ENCODE measurements around the gene BLOC1S3.

The BLOC1S3 gene

GRCh38 chr19:45154064-45154827 is 24.3 kb upstream of the BLOC1S3 start:
- Histone ChIP-seq H3K36me3 (ENCODE audit: insufficient read depth, low read length) (no peaks in the 10 kb centered on the region), H3K4me3 (ENCODE audit: low read depth, low read length) (peak overlapping the region; percentile 73), H3K4me1 (ENCODE audit: control insufficient read depth, insufficient read depth, low read length, unreplicated experiment) (peaks cover 10% of the 10 kb centered on the region), H3K27ac (ENCODE audit: low read depth, low read length) (peak overlapping the region; percentile 70), H2AFZ (ENCODE audit: low read length, unreplicated experiment) (no peak overlapping the region), H3K27me3 (ENCODE audit: insufficient read depth, low read length) (no peaks in the 10 kb centered on the region), H3K79me2 (ENCODE audit: control insufficient read depth, insufficient read depth, low read length, unreplicated experiment) (no peaks in the 10 kb centered on the region)

GRCh38 chr19:45156011-45156630 is 22.5 kb upstream of the BLOC1S3 start:
- Histone ChIP-seq H3K4me1 (ENCODE audit: control insufficient read depth, insufficient read depth, low read length, unreplicated experiment) (peaks cover 10% of the 10 kb centered on the region), H3K27me3 (ENCODE audit: insufficient read depth, low read length) (no peaks in the 10 kb centered on the region), H3K4me3 (ENCODE audit: low read depth, low read length) (no peak overlapping the region), H3K79me2 (ENCODE audit: control insufficient read depth, insufficient read depth, low read length, unreplicated experiment) (no peaks in the 10 kb centered on the region), H3K27ac (ENCODE audit: low read depth, low read length) (no peak overlapping the region), H3K36me3 (ENCODE audit: insufficient read depth, low read length) (no peaks in the 10 kb centered on the region), H2AFZ (ENCODE audit: low read length, unreplicated experiment) (no peak overlapping the region)

- peaks cover 10% of the 10 kb centered on the region for H3K4me1 ChIP-seq (ENCODE audit: control insufficient read depth, insufficient read depth, low read length, unreplicated experiment)
- no peaks in the 10 kb centered on the region for H3K79me2 ChIP-seq (ENCODE audit: control insufficient read depth, insufficient read depth, low read length, unreplicated experiment)
- H3K4me3 ChIP-seq (ENCODE audit: low read depth, low read length) = no peak overlapping the region
- H2AFZ ChIP-seq (ENCODE audit: low read length, unreplicated experiment) = no peak overlapping the region
- no peak overlapping the region for H3K27ac ChIP-seq (ENCODE audit: low read depth, low read length)
- no peaks in the 10 kb centered on the region for H3K27me3 ChIP-seq (ENCODE audit: insufficient read depth, low read length)
- H3K36me3 ChIP-seq (ENCODE audit: insufficient read depth, low read length) = no peaks in the 10 kb centered on the region
These were observed 21.8 kb upstream of the BLOC1S3 start for GRCh38 chr19:45156751-45157150.

- no peaks in the 10 kb centered on the region for H3K36me3 ChIP-seq (ENCODE audit: insufficient read depth, low read length)
- no peaks in the 10 kb centered on the region for H3K79me2 ChIP-seq (ENCODE audit: control insufficient read depth, insufficient read depth, low read length, unreplicated experiment)
- peaks cover 6% of the 10 kb centered on the region for H3K4me1 ChIP-seq (ENCODE audit: control insufficient read depth, insufficient read depth, low read length, unreplicated experiment)
- no peaks in the 10 kb centered on the region for H3K27me3 ChIP-seq (ENCODE audit: insufficient read depth, low read length)
- H3K4me3 ChIP-seq (ENCODE audit: low read depth, low read length) = no peak overlapping the region
- H3K27ac ChIP-seq (ENCODE audit: low read depth, low read length) = no peak overlapping the region
- no peak overlapping the region for H2AFZ ChIP-seq (ENCODE audit: low read length, unreplicated experiment)
These were observed 19.9 kb upstream of the BLOC1S3 start for GRCh38 chr19:45158503-45159209.

- H3K27ac ChIP-seq (ENCODE audit: low read depth, low read length) = no peak overlapping the region
These were observed 19.2 kb upstream of the BLOC1S3 start for GRCh38 chr19:45159210-45159970.

GRCh38 chr19:45159971-45160324 is 18.6 kb upstream of the BLOC1S3 start:
- no peak overlapping the region for H3K27ac ChIP-seq (ENCODE audit: low read depth, low read length)
- no peaks in the 10 kb centered on the region for H3K36me3 ChIP-seq (ENCODE audit: insufficient read depth, low read length)
- H3K27me3 ChIP-seq (ENCODE audit: insufficient read depth, low read length) = no peaks in the 10 kb centered on the region
- H3K4me3 ChIP-seq (ENCODE audit: low read depth, low read length) = no peak overlapping the region
- no peaks in the 10 kb centered on the region for H3K79me2 ChIP-seq (ENCODE audit: control insufficient read depth, insufficient read depth, low read length, unreplicated experiment)
- H2AFZ ChIP-seq (ENCODE audit: low read length, unreplicated experiment) = no peak overlapping the region
- peaks cover 5% of the 10 kb centered on the region for H3K4me1 ChIP-seq (ENCODE audit: control insufficient read depth, insufficient read depth, low read length, unreplicated experiment)

More at GRCh38 chr19:45159210-45159970, 19.2 kb upstream of the BLOC1S3 start:
- H2AFZ ChIP-seq (ENCODE audit: low read length, unreplicated experiment) = no peak overlapping the region
- no peaks in the 10 kb centered on the region for H3K36me3 ChIP-seq (ENCODE audit: insufficient read depth, low read length)
- no peak overlapping the region for H3K4me3 ChIP-seq (ENCODE audit: low read depth, low read length)
- no peaks in the 10 kb centered on the region for H3K27me3 ChIP-seq (ENCODE audit: insufficient read depth, low read length)
- no peaks in the 10 kb centered on the region for H3K79me2 ChIP-seq (ENCODE audit: control insufficient read depth, insufficient read depth, low read length, unreplicated experiment)
- H3K4me1 ChIP-seq (ENCODE audit: control insufficient read depth, insufficient read depth, low read length, unreplicated experiment) = peaks cover 4% of the 10 kb centered on the region

- no peak within 1 kb of the TSS for H2AFZ ChIP-seq (ENCODE audit: low read length, unreplicated experiment)
- peaks cover 5% of the 10 kb centered on the region for H3K4me1 ChIP-seq (ENCODE audit: control insufficient read depth, insufficient read depth, low read length, unreplicated experiment)
- H3K27me3 ChIP-seq (ENCODE audit: insufficient read depth, low read length) = no peaks in the 10 kb centered on the region
- no peaks in the 10 kb centered on the region for H3K79me2 ChIP-seq (ENCODE audit: control insufficient read depth, insufficient read depth, low read length, unreplicated experiment)
- H3K36me3 ChIP-seq (ENCODE audit: insufficient read depth, low read length) = no peaks in the 10 kb centered on the region
- H3K27ac ChIP-seq (ENCODE audit: low read depth, low read length) = no peak within 1 kb of the TSS
- no peak within 1 kb of the TSS for H3K4me3 ChIP-seq (ENCODE audit: low read depth, low read length)
These were observed 17.5 kb upstream of the BLOC1S3 start, which contains the start of gene NKPD1 for GRCh38 chr19:45160870-45161737. Gene NKPD1, minus strand, starts transcription at chr19:45160982. Its CDS starts 832 bp downstream, at chr19:45160150.

GRCh38 chr19:45161738-45162607 is 16.6 kb upstream of the BLOC1S3 start:
- Histone ChIP-seq H3K4me1 (ENCODE audit: control insufficient read depth, insufficient read depth, low read length, unreplicated experiment) (peaks cover 5% of the 10 kb centered on the region), H3K36me3 (ENCODE audit: insufficient read depth, low read length) (no peaks in the 10 kb centered on the region), H3K27me3 (ENCODE audit: insufficient read depth, low read length) (no peaks in the 10 kb centered on the region), H3K27ac (ENCODE audit: low read depth, low read length) (no peak overlapping the region), H3K4me3 (ENCODE audit: low read depth, low read length) (no peak overlapping the region), H3K79me2 (ENCODE audit: control insufficient read depth, insufficient read depth, low read length, unreplicated experiment) (no peaks in the 10 kb centered on the region), H2AFZ (ENCODE audit: low read length, unreplicated experiment) (no peak overlapping the region)

GRCh38 chr19:45162608-45163143 is 15.9 kb upstream of the BLOC1S3 start:
- peaks cover 5% of the 10 kb centered on the region for H3K4me1 ChIP-seq (ENCODE audit: control insufficient read depth, insufficient read depth, low read length, unreplicated experiment)
- H3K27me3 ChIP-seq (ENCODE audit: insufficient read depth, low read length) = no peaks in the 10 kb centered on the region
- H3K79me2 ChIP-seq (ENCODE audit: control insufficient read depth, insufficient read depth, low read length, unreplicated experiment) = no peaks in the 10 kb centered on the region
- no peak overlapping the region for H3K4me3 ChIP-seq (ENCODE audit: low read depth, low read length)
- H3K36me3 ChIP-seq (ENCODE audit: insufficient read depth, low read length) = no peaks in the 10 kb centered on the region
- H2AFZ ChIP-seq (ENCODE audit: low read length, unreplicated experiment) = no peak overlapping the region
- no peak overlapping the region for H3K27ac ChIP-seq (ENCODE audit: low read depth, low read length)
